Erythroblast (primary cell): ENCODE results near the gene ZBTB49.

Source experiments
- GATA1 ChIP-seq: IDR thresholded peaks from 2 replicates; pipeline ENCODE4 v1.6.1; 2011; ENCODE audit warnings: low read depth, mild to moderate bottlenecking, control low read depth, low read length, moderate library complexity
- POLR2A ChIP-seq: IDR thresholded peaks from 2 replicates; pipeline ENCODE4 v1.6.1; 2011; ENCODE audit warnings: mild to moderate bottlenecking, low read length

GRCh38 chr4:4302001-4302400, 11.9 kb downstream of the ZBTB49 start:
- no peak for TF ChIP-seq POLR2A
- TF ChIP-seq GATA1: no peak
